Measurements from ENCODE around the gene CBX4.

Gene CBX4

GRCh38 chr17:79814974-79815835 lies 24.0 kb downstream of the CBX4 start:
- DNase-seq (ENCODE audit: insufficient read length, low spot score) = no peak
- FAIRE-seq = no peak

GRCh38 chr17:79814127-79814973 lies 24.9 kb downstream of the CBX4 start:
- no peak for DNase-seq (ENCODE audit: insufficient read length, low spot score)
- FAIRE-seq = no peak

- DNase-seq (ENCODE audit: insufficient read length, low spot score) (no peak), FAIRE-seq (no peak)
These were observed 25.7 kb downstream of the CBX4 start for GRCh38 chr17:79813297-79814126.

- no peak for FAIRE-seq
- no peak for DNase-seq (ENCODE audit: insufficient read length, low spot score)
These were observed 26.6 kb downstream of the CBX4 start for GRCh38 chr17:79812353-79813258.

- no peak for DNase-seq (ENCODE audit: insufficient read length, low spot score)
- FAIRE-seq = no peak
These were observed 27.3 kb downstream of the CBX4 start for GRCh38 chr17:79811868-79812352.

- no peak for FAIRE-seq
These were observed 28.0 kb downstream of the CBX4 start for GRCh38 chr17:79811011-79811867.

GRCh38 chr17:79810130-79811010 lies 28.9 kb downstream of the CBX4 start:
- DNase-seq (ENCODE audit: insufficient read length, low spot score) (peak; percentile 89), FAIRE-seq (peak; percentile 40)

More at GRCh38 chr17:79811011-79811867, 28.0 kb downstream of the CBX4 start:
- no peak for DNase-seq (ENCODE audit: insufficient read length, low spot score)

GRCh38 chr17:79809530-79810129 lies 29.6 kb downstream of the CBX4 start:
- DNase-seq (ENCODE audit: insufficient read length, low spot score) (no peak), FAIRE-seq (no peak)

- no peak for FAIRE-seq
- DNase-seq (ENCODE audit: insufficient read length, low spot score) = no peak
These were observed 30.3 kb downstream of the CBX4 start for GRCh38 chr17:79808763-79809529.

GRCh38 chr17:79806863-79807720 lies 32.1 kb downstream of the CBX4 start:
- DNase-seq (ENCODE audit: insufficient read length, low spot score) (no peak), FAIRE-seq (no peak)

GRCh38 chr17:79806446-79806760 lies 32.8 kb downstream of the CBX4 start:
- no peak for DNase-seq (ENCODE audit: insufficient read length, low spot score)
- no peak for FAIRE-seq

- FAIRE-seq (peak; percentile 18), DNase-seq (ENCODE audit: insufficient read length, low spot score) (no peak)
These were observed 34.2 kb downstream of the CBX4 start for GRCh38 chr17:79804856-79805696.

GRCh38 chr17:79803997-79804855 lies 35.0 kb downstream of the CBX4 start:
- FAIRE-seq = peak; percentile 89
- no peak for DNase-seq (ENCODE audit: insufficient read length, low spot score)

- DNase-seq (ENCODE audit: insufficient read length, low spot score) (no peak), FAIRE-seq (no peak)
These were observed 35.7 kb downstream of the CBX4 start for GRCh38 chr17:79803421-79803996.

All from GM19239 (cell line).